Heart right ventricle (tissue), 16 donors: ENCODE results near the gene CYTH1. TPM values are rescaled to one million over a fixed set of nuclear protein-coding genes. Genes with fewer than 3 reads are reported as not detected.

Source experiments
- ATAC-seq, 8 donors: fragments of 200-7000 bp; cut with Tn5 transposase; one replicate each; pipeline ENCODE4 v1.9.1; 2020; ENCODE audit warnings: mild to moderate bottlenecking in 8 of 8, moderate library complexity in 8 of 8, moderate number of reproducible peaks in 1 of 8
- DNase-seq, 2 donors: peaks; one replicate each; pipeline ENCODE4 v3.0.0-alpha.2; 2020
- H3K27ac ChIP-seq, 10 donors: fragments of 200-600 bp; sonication (generic) in 2 of 10; one replicate each; pipeline versions ENCODE4 v1.5.0 to v1.8.0; 2020 to 2022; ENCODE audit warnings: mild to moderate bottlenecking in 3 of 10
- H3K27me3 ChIP-seq, 7 donors: fragments of 200-600 bp; one replicate each; pipeline ENCODE4 v1.8.0; 2021 to 2022; ENCODE audit warnings: mild to moderate bottlenecking in 2 of 7
- H3K36me3 ChIP-seq, 9 donors: fragments of 200-600 bp; sonication (generic) in 1 of 9; one replicate each; pipeline versions ENCODE4 v1.5.0 to v1.8.0; 2020 to 2022; ENCODE audit warnings: mild to moderate bottlenecking in 2 of 9
- H3K4me1 ChIP-seq, 9 donors: fragments of 200-600 bp; sonication (generic) in 1 of 9; one replicate each; pipeline versions ENCODE4 v1.5.0 to v1.8.0; 2020 to 2022; ENCODE audit warnings: mild to moderate bottlenecking in 4 of 9
- H3K4me3 ChIP-seq, 10 donors: fragments of 200-600 bp; sonication (generic) in 2 of 10; one replicate each; pipeline versions ENCODE4 v1.5.0 to v1.8.0; 2020 to 2022; ENCODE audit warnings: mild to moderate bottlenecking in 7 of 10, moderate library complexity in 2 of 10
- H3K9me3 ChIP-seq, 11 donors: fragments of 200-600 bp in 10 of 11; sonication (generic) in 2 of 11; one replicate each; pipeline versions ENCODE4 v1.5.0 to v1.8.0; 2013 to 2022; ENCODE audit warnings: mild to moderate bottlenecking in 2 of 11, control low read depth in 1 of 11, moderate library complexity in 1 of 11
- CTCF ChIP-seq, 9 donors: fragments of 200-600 bp; sonication (generic) in 2 of 9; IDR thresholded peaks; one replicate each; pipeline versions ENCODE4 v1.5.0 to v1.8.0; 2021 to 2022; ENCODE audit warnings: antibody characterized with exemption in 9 of 9, mild to moderate bottlenecking in 5 of 9, moderate library complexity in 1 of 9
- WGBS, 2 donors: extraction: QIAGEN DNeasy Blood & Tissue Kit; methylation state at CpG; one replicate each; pipeline ENCODE4 v1.1.7; 2013; ENCODE audit warnings: inconsistent platforms in 1 of 2; 5-methylcytosine and 5-hydroxymethylcytosine counted together
- intact Hi-C, 10 donors: fragments of 100-400 bp; cut with DNase I; formaldehyde crosslinking; loops; one replicate each; pipeline versions ENCODE4 v1.11.1 to v1.14.2; 2022
- polyA plus RNA-seq, 2 donors: library from polyadenylated mRNA; stranded (reverse); fragments of 200-250 nt; gene quantifications; one replicate each; pipeline ENCODE4 v1.2.3, GENCODE V29; 2013
- total RNA-seq, 10 donors: library from RNA; stranded (reverse); fragmentation: NEBNext Ultra II Directional in 3 of 10; extraction: Animal tissue kit (Norgen Biotek cat#: 25700) in 3 of 10; gene quantifications; one replicate each; pipeline versions ENCODE4 v1.2.1 to v1.2.4, GENCODE V29; 2021 to 2023
- donor health status: Arrhythmogenic right ventricular cardiomyopathy.
- donor health status: ischemic (EF 13 %, LVEDD 7.1; RV severe dilation, severe dysfunction).
- donor health status: healthy with polysubstance abuse.
- donor health status: DM: no; HTN: yes; CAD: no.
- donor health status: DM: no; HTN: no; CAD: no.
- donor health status: ischemic (EF 25% LVEDD 6.9; RV normal size, moderate dysfunction).
- donor health status: ischemic (EF 25% LVEDD 5.7; RV mildly dilated, moderate dysfunction).
- donor health status: healthy.
- donor health status: DM: yes; HTN: yes; CAD: no.
- donor health status: Ischemic cardiomyopathy.
- donor health status: ischemic (EF 35%, LVEDD 5.7; RV mildly dilated, moderate dysfunction).
- donor health status: nonischemic (EF 11% LVEDD 7.7; RV severe dilation, severe dysfunction).
- donor health status: DM: yes; HTN: yes; CAD: no.
- donor health status: PGD.
- donor health status: ischemic (EF 29% LVEDD 5.4; RV normal size, mild dysfunction).
- donor health status: nonischemic (EF 23%, LVEDD 6.1; RV moderate dilation, normal function).

The CYTH1 gene
- total and polyA plus RNA-seq, 12 donors = 22.3 to 46.9 (median 32.5) TPM

DNA sequence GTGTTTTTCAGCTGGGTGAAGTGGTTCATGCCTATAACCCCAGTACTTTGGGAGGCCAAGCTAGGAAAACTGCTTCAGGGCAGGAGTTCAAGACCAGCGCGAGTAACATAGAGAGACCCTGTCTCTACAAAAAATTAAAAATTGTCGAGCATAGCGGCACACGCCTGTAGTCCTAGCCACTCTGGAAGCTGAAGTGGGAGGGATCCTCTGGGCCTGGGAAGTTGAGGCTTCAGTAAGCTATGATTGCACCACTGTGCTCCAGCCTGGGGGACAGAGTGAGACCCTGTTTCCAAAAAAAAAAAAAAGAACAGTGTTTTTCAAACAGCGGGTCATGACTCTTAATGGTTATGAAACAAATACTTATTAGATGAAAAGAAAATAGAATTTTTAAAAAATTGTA is 2.3 kb upstream of the CYTH1 start:
- Histone ChIP-seq H3K36me3 (no peaks in the 10 kb centered on the region), H3K27ac (peak overlapping the region in 2 of 10 donors; percentile 89 to 99), H3K27me3 (no peaks in the 10 kb centered on the region), H3K4me1 (peaks cover 0 to 39% (median 30%) of the 10 kb centered on the region in 9 donors), H3K4me3 (no peak overlapping the region), H3K9me3 (no peaks in the 10 kb centered on the region)
- TF ChIP-seq CTCF (IDR thresholded peaks at IDR 0.05) = no peak
- WGBS, 2 donors = 91 to 93% methylated on average over 6 of the region's 6 CpGs
- ATAC-seq = no peak
- DNase-seq = no peak
- intact Hi-C loops = loop anchor here in 5 of 10 donors (5.0 kb wide), 3 partner anchors 37 to 67 kb away; no protein-coding TSS in a partner anchor

DNA sequence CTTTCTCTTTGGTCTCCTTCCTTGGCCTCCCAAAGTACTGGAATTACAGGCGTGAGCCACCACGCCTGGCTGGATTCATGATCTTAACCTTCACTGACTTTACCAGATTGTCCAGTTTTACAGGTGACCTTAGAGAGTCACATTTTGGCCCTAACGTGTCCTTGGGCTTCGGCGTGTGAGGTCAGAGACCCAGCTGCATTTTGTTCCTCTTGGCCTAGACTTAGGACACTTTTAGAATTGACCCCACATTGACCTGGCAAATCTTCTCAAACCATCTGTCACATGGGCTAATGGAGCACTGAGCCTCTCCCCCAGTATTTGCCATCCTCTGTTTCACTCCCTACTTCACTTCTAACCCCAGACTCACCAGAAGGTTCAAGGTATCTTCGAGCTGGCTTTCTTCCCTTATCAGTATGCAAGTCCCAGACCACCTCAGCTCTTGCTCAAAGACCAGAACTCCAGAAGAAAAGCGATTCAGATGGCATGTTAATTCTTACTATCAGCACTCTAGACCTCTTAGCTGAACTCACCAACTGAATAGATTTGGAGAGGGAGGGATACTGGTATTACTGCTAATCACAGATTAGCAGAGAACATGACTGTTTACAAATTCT is 1.7 kb upstream of the CYTH1 start:
- ATAC-seq (no peak), DNase-seq (no peak)
- TF ChIP-seq CTCF (IDR thresholded peaks at IDR 0.05) = no peak
- Histone ChIP-seq H3K27me3 (no peaks in the 10 kb centered on the region), H3K9me3 (no peaks in the 10 kb centered on the region), H3K27ac (peak overlapping the region in 6 of 10 donors; percentile 78 to 99 (median 90)), H3K36me3 (no peaks in the 10 kb centered on the region), H3K4me3 (no peak overlapping the region), H3K4me1 (peaks cover 0 to 38% (median 25%) of the 10 kb centered on the region in 9 donors)
- intact Hi-C loops = loop anchor here in 5 of 10 donors (5.0 kb wide), 3 partner anchors 37 to 67 kb away; no protein-coding TSS in a partner anchor
- WGBS, 2 donors = 70 to 73% methylated on average over 7 of the region's 7 CpGs

- peak overlapping the region; percentile 86 to 99 (median 96) for H3K4me3 ChIP-seq
- TF ChIP-seq CTCF (IDR thresholded peaks at IDR 0.05) = no peak
- no peaks in the 10 kb centered on the region for H3K9me3 ChIP-seq
- peaks cover 1 to 62% (median 26%) of the 10 kb centered on the region in 9 donors for H3K4me1 ChIP-seq
- H3K27ac ChIP-seq = peak overlapping the region; percentile 87 to 98 (median 95)
- DNase-seq (peak in 1 of 2 donors; percentile 63), ATAC-seq (peak in 6 of 8 donors; percentile 4 to 40 (median 22))
- no peaks in the 10 kb centered on the region for H3K27me3 ChIP-seq
- intact Hi-C loops = loop anchor here in 5 of 10 donors (5.0 kb wide), 3 partner anchors 34 to 64 kb away; no protein-coding TSS in a partner anchor
- H3K36me3 ChIP-seq = no peaks in the 10 kb centered on the region
- 1 to 2% methylated on average over 54 to 68 of the region's 68 CpGs for WGBS, 2 donors
Observed at GRCh38 chr17:78781104-78781892, 775 bp downstream of the CYTH1 start.

GRCh38 chr17:78780335-78780734 is 1.7 kb downstream of the CYTH1 start:
- Histone ChIP-seq H3K4me1 (peaks cover 4 to 72% (median 36%) of the 10 kb centered on the region in 9 donors), H3K36me3 (no peaks in the 10 kb centered on the region), H3K9me3 (no peaks in the 10 kb centered on the region), H3K4me3 (peak overlapping the region in 6 of 10 donors; percentile 89 to 99 (median 94)), H3K27me3 (no peaks in the 10 kb centered on the region), H3K27ac (peak overlapping the region in 9 of 10 donors; percentile 91 to 98 (median 95))
- DNase-seq = no peak
- no peak for ATAC-seq
- TF ChIP-seq CTCF (IDR thresholded peaks at IDR 0.05) = no peak
- intact Hi-C loops = loop anchor here in 5 of 10 donors (5.0 kb wide), 3 partner anchors 33 to 63 kb away; no protein-coding TSS in a partner anchor
- WGBS, 2 donors = 88 to 95% methylated on average over 6 of the region's 6 CpGs
